HG03558 (cell line): ENCODE results near the gene PLXNA4.

Experiments used
- ATAC-seq: cut with Tn5 transposase; IDR thresholded peaks from one replicate; pipeline ENCODE4 v1.9.1; 2021; ENCODE audit warnings: moderate number of reproducible peaks; ENCODE audit not compliant: unreplicated experiment; ENCODE audit errors: extremely low read depth

The PLXNA4 gene

DNA sequence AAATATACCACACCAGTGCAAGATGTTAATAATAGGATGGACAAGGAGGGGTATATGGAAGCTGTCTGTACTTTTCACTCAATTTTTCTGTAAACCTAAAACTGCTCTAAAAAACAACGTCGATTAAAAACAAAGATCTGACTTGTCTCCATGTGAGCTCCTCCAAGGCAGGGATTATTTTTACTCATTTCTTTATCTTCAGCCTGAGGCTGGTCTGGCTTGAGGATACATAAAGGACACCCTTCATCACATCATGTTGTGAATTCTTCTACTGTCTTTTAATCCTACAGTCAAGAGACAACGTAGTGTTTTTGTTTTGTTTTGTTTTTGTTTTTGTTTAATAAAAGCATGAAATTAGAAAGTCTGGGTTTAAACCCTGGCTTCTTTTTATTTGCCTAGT, 486.9 kb downstream of the PLXNA4 start:
- no peak for ATAC-seq

- ATAC-seq, result no peak
These were observed 488.8 kb downstream of the PLXNA4 start for GRCh38 chr7:132087421-132087820.

GRCh38 chr7:132084776-132085388, 491.4 kb downstream of the PLXNA4 start:
- no peak for ATAC-seq

DNA sequence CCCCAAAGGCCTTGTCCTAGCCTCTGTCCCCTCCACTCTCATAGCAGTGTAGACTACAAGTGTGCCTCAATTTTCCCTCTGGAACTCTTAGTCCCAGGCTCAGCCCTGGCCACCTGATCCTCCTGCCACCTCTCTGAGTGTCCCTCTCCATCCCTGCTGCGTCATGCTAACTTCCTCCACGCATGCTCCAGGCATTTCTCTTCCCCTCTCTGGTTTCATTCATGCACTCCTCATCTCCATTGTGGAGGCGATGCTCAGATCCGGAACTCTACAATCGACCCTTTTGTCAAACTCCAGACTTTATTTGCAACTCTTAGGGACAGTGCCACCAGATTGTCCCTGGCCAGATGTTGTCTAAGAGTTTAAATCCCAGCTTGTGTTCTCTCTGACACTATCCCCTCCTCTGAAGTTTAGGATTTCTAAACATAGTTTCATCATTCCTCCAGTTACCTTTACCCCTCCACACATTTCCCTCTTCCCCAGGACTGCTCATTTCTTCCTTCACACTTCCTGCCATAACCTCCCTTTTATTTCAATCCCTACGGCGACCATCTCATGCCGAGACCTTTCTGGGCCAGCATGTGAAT, 492.6 kb downstream of the PLXNA4 start:
- no peak for ATAC-seq

DNA sequence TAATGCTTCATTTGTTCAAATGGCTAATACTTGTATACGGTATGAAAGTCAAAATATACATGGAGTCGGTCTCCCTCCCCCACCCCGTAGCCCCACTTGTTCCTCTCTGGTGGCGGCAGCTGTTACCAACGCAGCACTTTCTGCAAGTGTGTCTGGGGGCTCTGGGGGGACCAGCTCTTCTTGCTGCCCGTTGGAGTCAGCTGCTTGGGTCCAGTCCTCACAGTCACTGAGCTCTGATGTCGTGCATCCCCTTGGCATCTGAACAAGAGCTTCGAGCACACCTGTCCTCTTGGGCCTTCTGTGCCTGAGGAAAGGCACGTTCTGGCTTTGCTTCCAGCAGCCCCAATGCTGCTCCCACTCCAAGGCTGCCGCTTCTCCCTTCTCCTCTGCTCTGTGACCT, 493.1 kb downstream of the PLXNA4 start:
- ATAC-seq, result no peak

DNA sequence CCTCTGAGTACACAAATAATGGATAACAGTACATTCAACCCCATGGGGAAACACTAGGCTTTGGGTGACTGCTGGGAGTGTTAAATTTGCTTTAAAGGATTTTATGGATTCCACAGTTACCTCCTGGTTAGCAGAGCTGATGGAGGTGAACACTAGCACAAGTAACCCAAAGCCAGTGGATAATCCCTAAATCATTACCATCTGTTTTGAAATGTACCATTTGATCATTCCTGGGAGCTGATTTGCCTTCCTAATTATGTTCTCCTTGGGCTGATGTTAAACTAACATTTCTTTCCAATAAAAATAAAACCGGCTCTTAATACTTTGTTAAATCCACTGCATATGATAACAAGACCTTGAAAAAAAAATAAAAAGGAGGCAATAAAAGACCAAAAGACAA, 493.9 kb downstream of the PLXNA4 start:
- no peak for ATAC-seq

DNA sequence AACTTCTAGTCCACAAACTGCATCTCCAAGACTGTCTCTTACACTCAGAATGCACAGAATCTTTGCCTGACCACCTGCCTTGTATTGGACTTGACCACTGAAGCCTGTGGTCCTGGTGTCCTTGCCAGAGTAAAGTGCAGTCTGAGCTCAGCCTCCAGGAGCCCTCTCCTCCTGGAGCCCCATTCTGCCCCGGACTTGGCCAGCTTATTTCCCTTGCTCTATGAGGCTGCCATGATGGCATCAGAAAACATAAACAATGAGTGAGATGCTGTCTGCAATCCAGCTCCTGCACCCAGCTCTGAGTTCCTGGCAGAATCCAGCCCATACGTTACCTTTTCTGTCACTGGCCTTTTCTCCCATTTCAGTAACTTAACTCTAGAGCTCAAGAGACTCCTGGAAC, 494.6 kb downstream of the PLXNA4 start:
- no peak for ATAC-seq

DNA sequence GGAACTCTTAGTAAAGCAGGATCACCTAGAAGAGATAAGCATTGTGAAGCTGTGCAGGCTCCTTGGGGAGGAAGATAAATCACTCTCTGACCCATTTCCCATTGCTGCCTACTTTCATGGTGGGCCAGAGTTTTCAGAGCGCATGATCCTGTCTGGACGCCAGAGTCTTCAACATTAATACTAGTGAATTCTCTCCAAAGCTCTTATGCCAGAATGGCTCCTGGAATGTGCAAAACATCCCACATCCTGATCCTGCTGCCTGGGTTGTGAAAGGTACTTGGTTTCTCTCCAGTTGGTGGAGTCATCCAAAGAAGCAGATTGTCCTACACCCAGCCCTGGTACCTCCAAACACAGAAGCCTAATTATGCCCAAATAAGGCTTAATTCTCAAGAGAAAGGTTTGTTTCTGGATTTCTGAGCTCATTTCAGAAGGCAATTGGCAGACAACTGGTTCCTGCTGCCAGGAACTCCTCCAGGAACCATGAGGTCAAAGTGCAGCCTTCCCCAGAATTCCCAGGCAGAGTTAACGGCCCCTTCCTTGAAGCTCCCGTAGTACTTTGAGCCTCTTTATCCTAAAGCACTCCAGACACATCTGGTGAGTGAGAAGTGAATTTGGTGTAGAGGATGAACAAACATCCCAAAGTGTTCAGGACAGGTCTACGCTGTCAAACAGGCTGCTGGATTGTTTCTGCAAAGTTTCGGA, 495.2 kb downstream of the PLXNA4 start:
- no peak for ATAC-seq

DNA sequence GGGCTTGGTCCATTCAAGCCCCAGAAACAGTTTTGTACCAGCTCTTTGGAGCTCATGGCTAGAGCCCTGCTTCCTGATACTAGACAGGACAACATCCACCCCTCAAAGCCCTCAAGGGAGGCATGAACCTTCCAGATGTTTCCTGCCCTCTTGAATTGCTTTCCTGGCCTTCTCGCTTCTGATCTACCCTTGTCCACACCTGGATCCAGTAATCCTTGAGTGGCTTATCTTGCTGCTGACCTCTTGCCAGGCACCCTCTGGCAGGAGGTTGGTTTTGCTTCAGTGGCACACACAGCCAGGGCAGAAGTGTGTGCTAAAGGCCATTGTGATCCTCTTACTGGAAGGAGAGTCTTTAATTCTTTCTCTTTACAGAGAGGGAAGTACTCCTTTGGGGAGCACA, 495.8 kb downstream of the PLXNA4 start:
- no peak for ATAC-seq

DNA sequence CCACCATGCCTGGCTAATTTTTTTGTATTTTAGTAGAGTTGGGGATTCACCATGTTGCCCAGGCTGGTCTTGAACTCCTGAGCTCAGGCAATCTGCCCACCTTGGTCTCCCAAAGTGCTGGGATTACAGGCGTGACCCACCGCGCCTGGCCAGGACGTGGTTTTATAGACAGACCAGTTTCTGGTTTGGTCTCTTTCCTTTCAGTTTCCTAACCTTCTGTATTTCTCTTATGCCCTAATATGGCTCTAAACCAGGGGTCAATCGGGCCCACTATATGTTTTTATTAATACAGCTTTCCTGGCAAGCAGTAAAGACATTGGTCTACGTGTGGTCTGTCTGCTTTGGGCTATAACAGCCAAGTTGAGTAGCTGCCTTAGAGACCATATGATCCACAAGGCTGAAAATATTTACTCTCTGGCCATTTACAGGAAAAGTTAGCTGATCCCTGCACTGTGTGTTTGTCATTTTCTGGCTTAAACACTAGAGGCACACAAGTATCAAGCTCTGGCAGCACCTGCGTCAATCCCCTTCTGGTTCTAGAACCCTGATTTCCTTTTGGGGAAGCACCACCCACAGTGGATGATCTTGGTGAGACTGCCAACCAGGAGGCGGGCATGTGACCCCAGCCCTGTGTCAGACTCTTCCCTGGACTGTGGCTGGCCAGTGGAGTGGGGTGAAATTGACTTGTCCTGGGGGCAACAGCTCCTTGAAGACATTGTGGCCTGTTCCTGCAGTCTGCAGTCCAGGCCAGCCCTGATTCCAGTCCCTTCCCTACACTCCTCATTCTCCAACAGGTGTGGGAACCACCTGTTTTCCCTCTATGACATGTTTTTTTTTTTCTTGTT, 497.2 kb downstream of the PLXNA4 start:
- no peak for ATAC-seq

GRCh38 chr7:132077971-132078685, 498.1 kb downstream of the PLXNA4 start:
- ATAC-seq, result no peak

GRCh38 chr7:132076301-132077035, 499.8 kb downstream of the PLXNA4 start:
- ATAC-seq, result no peak

GRCh38 chr7:132075515-132075914, 500.8 kb downstream of the PLXNA4 start:
- ATAC-seq, result no peak

DNA sequence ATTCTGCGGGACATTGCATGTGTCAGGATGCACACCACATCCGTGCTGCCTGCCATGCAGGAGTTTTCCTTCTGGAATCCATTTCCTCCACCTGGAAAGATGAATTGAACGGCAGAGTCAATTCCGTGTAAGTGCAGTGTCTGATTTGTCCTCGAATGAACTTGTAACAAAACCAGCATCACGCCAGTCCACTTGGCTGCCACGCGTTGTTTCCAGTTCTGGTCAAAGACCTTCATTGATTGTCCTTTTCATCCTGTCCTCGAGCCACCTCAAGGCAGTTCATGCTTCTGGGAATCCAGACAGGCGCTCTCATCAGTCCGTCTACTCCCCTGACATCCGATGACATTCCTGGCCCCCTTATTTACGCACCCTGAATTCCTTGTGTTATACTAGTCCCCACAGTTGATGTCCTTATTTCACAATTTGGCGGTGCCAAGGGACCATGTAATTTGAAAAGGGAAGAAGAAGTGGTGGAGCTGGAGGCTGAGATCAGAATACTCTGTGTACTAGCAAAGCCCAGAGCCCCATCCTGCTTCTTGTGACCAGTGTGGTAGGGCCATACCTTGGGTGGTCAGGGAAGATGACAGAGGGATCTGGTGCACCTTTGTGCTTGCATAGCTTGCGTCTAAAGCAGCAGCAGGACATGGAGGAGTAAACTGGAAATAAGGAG, 502.2 kb downstream of the PLXNA4 start:
- no peak for ATAC-seq
